H1 (cell line): ENCODE data around the gene ADARB2. TPM values are rescaled to one million over a fixed set of nuclear protein-coding genes. Genes with fewer than 3 reads are reported as not detected.

Experiments used
- CTCF ChIA-PET: fragments of 300-600 bp; sonication (Branson Sonifier 250); formaldehyde crosslinking; loops from one replicate; lab custom pipeline; 2021; ENCODE audit not compliant: partially characterized antibody; lab: Charles Lee
- POLR2A ChIA-PET: fragments of 300-600 bp; sonication (Branson Sonifier 250); formaldehyde crosslinking; loops from one replicate; lab custom pipeline; 2021; ENCODE audit warnings: inconsistent platforms; ENCODE audit not compliant: partially characterized antibody; lab: Charles Lee
- DNase-seq, 2 experiments: peaks; one replicate each; pipeline versions ENCODE4 v3.0.0 to v3.0.0-alpha.2; 2010 to 2022; ENCODE audit warnings: low spot score in 2 of 2, low read depth in 1 of 2, mixed read lengths in 1 of 2
- FAIRE-seq: peaks from 2 replicates; lab custom pipeline; 2011; peaks lifted over from hg19 to GRCh38; lab: Jason Lieb, UNC
- H2AFZ ChIP-seq: 2 replicates; pipeline ENCODE4 v1.8.1; 2012; ENCODE audit warnings: low read length, inconsistent platforms
- H2AK5ac ChIP-seq: 2 replicates; pipeline ENCODE4 v1.6.1; 2013; ENCODE audit warnings: low read depth, low read length
- H2BK120ac ChIP-seq: replicated peaks from 2 replicates; pipeline ENCODE3; 2013; ENCODE audit warnings: low read depth, low read length, inconsistent platforms
- H2BK12ac ChIP-seq: 2 replicates; pipeline ENCODE4 v1.6.1; 2013; ENCODE audit warnings: low read depth, low read length
- H2BK15ac ChIP-seq: 2 replicates; pipeline ENCODE4 v1.6.1; 2013; ENCODE audit warnings: low read length
- H2BK20ac ChIP-seq: 2 replicates; pipeline ENCODE4 v1.6.1; 2013; ENCODE audit warnings: low read length
- H2BK5ac ChIP-seq: 2 replicates; pipeline ENCODE4 v1.6.1; 2013; ENCODE audit warnings: low read depth, low read length
- H3K14ac ChIP-seq: 2 replicates; pipeline ENCODE4 v1.6.1; 2013; ENCODE audit warnings: inconsistent platforms; ENCODE audit not compliant: insufficient read length
- H3K18ac ChIP-seq: 2 replicates; pipeline ENCODE4 v1.6.1; 2013; ENCODE audit warnings: low read length; ENCODE audit errors: extremely low read depth
- H3K23ac ChIP-seq: 2 replicates; pipeline ENCODE4 v1.6.1; 2013; ENCODE audit warnings: inconsistent platforms; ENCODE audit not compliant: insufficient read length
- H3K23me2 ChIP-seq: 2 replicates; pipeline ENCODE4 v1.6.1; 2013; ENCODE audit warnings: low read depth, low read length
- H3K27ac ChIP-seq: 2 replicates; pipeline ENCODE4 v1.6.1; 2011; ENCODE audit warnings: low read depth, low read length, inconsistent platforms
- H3K27me3 ChIP-seq, 4 experiments: replicated peaks in 1 of 4; 1 replicate in 1 of 4; 2 replicates in 3 of 4; pipeline versions ENCODE4 v1.6.1 to v1.8.1; 2011 to 2013; ENCODE audit warnings: low read length in 3 of 4, mild to moderate bottlenecking in 3 of 4, inconsistent platforms in 2 of 4, mixed read lengths in 2 of 4, moderate library complexity in 1 of 4; ENCODE audit not compliant: control insufficient read depth in 3 of 4, insufficient read depth in 3 of 4; ENCODE audit errors: extremely low read depth in 1 of 4
- H3K36me3 ChIP-seq, 4 experiments: 2 replicates each; pipeline versions ENCODE4 v1.6.1 to v1.8.1; 2011 to 2013; ENCODE audit warnings: mild to moderate bottlenecking in 4 of 4, low read length in 3 of 4, moderate library complexity in 2 of 4, control low read depth in 1 of 4, inconsistent platforms in 1 of 4; ENCODE audit not compliant: insufficient read depth in 4 of 4, control insufficient read depth in 2 of 4
- H3K4ac ChIP-seq: replicated peaks from 2 replicates; pipeline ENCODE3; 2013; ENCODE audit warnings: low read length, low read depth, mixed read lengths, inconsistent platforms; ENCODE audit not compliant: insufficient read length
- H3K4me1 ChIP-seq, 4 experiments: replicated peaks in 1 of 4; 1 replicate in 1 of 4; 2 replicates in 3 of 4; pipeline versions ENCODE4 v1.6.1 to v1.8.1; 2011 to 2013; ENCODE audit warnings: low read length in 3 of 4, inconsistent platforms in 2 of 4, mixed read lengths in 1 of 4; ENCODE audit not compliant: insufficient read depth in 4 of 4, control insufficient read depth in 3 of 4
- H3K4me2 ChIP-seq, 2 experiments: 2 replicates each; pipeline versions ENCODE4 v1.6.1 to v1.8.1; 2011 to 2013; ENCODE audit warnings: low read depth in 2 of 2, low read length in 2 of 2, control low read depth in 1 of 2, inconsistent platforms in 1 of 2, mild to moderate bottlenecking in 1 of 2; ENCODE audit not compliant: insufficient read depth in 1 of 2
- H3K4me3 ChIP-seq, 4 experiments: fragments of 200-600, 300-600 bp in 1 of 4; sonication (generic), shearing (Covaris generic), sonication (Bioruptor Twin) in 1 of 4; 2 replicates each; pipeline versions ENCODE4 v1.5.1 to v1.8.1; 2011 to 2016; ENCODE audit warnings: low read length in 4 of 4, low read depth in 3 of 4, control low read depth in 2 of 4, inconsistent platforms in 2 of 4, mild to moderate bottlenecking in 2 of 4, mixed read lengths in 1 of 4, moderate library complexity in 1 of 4; ENCODE audit not compliant: insufficient read depth in 2 of 4; ENCODE audit errors: extremely low read depth in 1 of 4
- H3K56ac ChIP-seq: replicated peaks from 2 replicates; pipeline ENCODE3; 2013; ENCODE audit warnings: low read depth, mild to moderate bottlenecking, mixed read lengths, low read length, inconsistent platforms; ENCODE audit not compliant: insufficient read length
- H3K79me1 ChIP-seq: 2 replicates; pipeline ENCODE4 v1.6.1; 2013; ENCODE audit warnings: low read depth, low read length, control low read depth
- H3K79me2 ChIP-seq, 2 experiments: 2 replicates each; pipeline versions ENCODE4 v1.6.1 to v1.8.1; 2012 to 2013; ENCODE audit warnings: low read length in 2 of 2, mild to moderate bottlenecking in 2 of 2, inconsistent platforms in 1 of 2; ENCODE audit not compliant: insufficient read depth in 2 of 2, control insufficient read depth in 1 of 2
- H3K9ac ChIP-seq, 4 experiments: replicated peaks in 1 of 4; 1 replicate in 1 of 4; 2 replicates in 3 of 4; pipeline versions ENCODE4 v1.6.1 to v1.8.1; 2011 to 2013; ENCODE audit warnings: low read depth in 3 of 4, low read length in 3 of 4, control low read depth in 2 of 4, mild to moderate bottlenecking in 2 of 4, moderate library complexity in 2 of 4, inconsistent platforms in 1 of 4; ENCODE audit errors: extremely low read depth in 1 of 4
- H3K9me3 ChIP-seq, 2 experiments: 2 replicates each; pipeline versions ENCODE4 v1.6.1 to v1.8.1; 2012 to 2013; ENCODE audit warnings: mild to moderate bottlenecking in 2 of 2, moderate library complexity in 2 of 2, control low read depth in 1 of 2, inconsistent platforms in 1 of 2, low read depth in 1 of 2, low read length in 1 of 2, mixed read lengths in 1 of 2; ENCODE audit not compliant: insufficient read depth in 2 of 2
- H4K20me1 ChIP-seq, 2 experiments: replicated peaks in 1 of 2; 2 replicates each; pipeline versions ENCODE3 to v1.8.1; 2011 to 2013; ENCODE audit warnings: inconsistent platforms in 2 of 2, low read length in 2 of 2, mild to moderate bottlenecking in 1 of 2; ENCODE audit not compliant: insufficient read depth in 2 of 2, control insufficient read depth in 1 of 2
- H4K5ac ChIP-seq: 2 replicates; pipeline ENCODE4 v1.6.1; 2013; ENCODE audit warnings: low read length, low read depth, mixed read lengths, inconsistent platforms; ENCODE audit not compliant: insufficient read length
- H4K8ac ChIP-seq: 2 replicates; pipeline ENCODE4 v1.8.0; 2013; ENCODE audit warnings: mild to moderate bottlenecking, moderate library complexity, low read length, inconsistent platforms; ENCODE audit not compliant: insufficient read depth; ENCODE audit errors: extremely low read depth
- H4K91ac ChIP-seq: replicated peaks from 2 replicates; pipeline ENCODE3; 2013; ENCODE audit warnings: low read length, mixed read lengths, inconsistent platforms; ENCODE audit not compliant: insufficient read length
- BCL11A ChIP-seq, 2 experiments: IDR thresholded peaks; one replicate each; pipeline ENCODE4 v1.6.1; 2011; ENCODE audit warnings: low read depth in 2 of 2, low read length in 2 of 2, mild to moderate bottlenecking in 2 of 2
- CEBPB ChIP-seq: IDR thresholded peaks from 2 replicates; pipeline ENCODE4 v1.6.1; 2012; ENCODE audit warnings: low read depth, low read length
- FOSL1 ChIP-seq: IDR thresholded peaks from 2 replicates; pipeline ENCODE4 v1.6.1; 2011; ENCODE audit warnings: mild to moderate bottlenecking, low read depth, low read length, moderate library complexity; ENCODE audit not compliant: insufficient read depth
- RAD21 ChIP-seq, 2 experiments: IDR thresholded peaks in 1 of 2; conservative IDR thresholded peaks in 1 of 2; 2 replicates each; pipeline ENCODE4 v1.6.1; 2011; ENCODE audit warnings: low read depth in 2 of 2, low read length in 2 of 2, improper control_type of control experiment in 1 of 2, inconsistent platforms in 1 of 2, mild to moderate bottlenecking in 1 of 2, moderate library complexity in 1 of 2
- RFX5 ChIP-seq: IDR thresholded peaks from 2 replicates; pipeline ENCODE4 v1.6.1; 2011; ENCODE audit warnings: low read depth, low read length, improper control_type of control experiment, borderline replicate concordance
- SP1 ChIP-seq: IDR thresholded peaks from 2 replicates; pipeline ENCODE4 v1.6.1; 2011; ENCODE audit warnings: low read depth, low read length
- SP2 ChIP-seq: IDR thresholded peaks from 2 replicates; pipeline ENCODE4 v1.6.1; 2012; ENCODE audit warnings: mild to moderate bottlenecking, low read length, inconsistent platforms
- YY1 ChIP-seq: IDR thresholded peaks from 2 replicates; pipeline ENCODE4 v1.6.1; 2011; ENCODE audit warnings: low read depth, mild to moderate bottlenecking, low read length
- WGBS, 2 experiments: shearing (Covaris generic) in 1 of 2; methylation state at CpG; one replicate each; pipeline versions ENCODE4 v1.1.6 to v1.1.7; 2013 to 2015; ENCODE audit warnings: low lambda C conversion rate in 2 of 2, mixed read lengths in 2 of 2, inconsistent platforms in 1 of 2, low coverage in 1 of 2, missing lambda C conversion rate in 1 of 2; ENCODE audit not compliant: insufficient replicate concordance in 2 of 2, insufficient coverage in 1 of 2, insufficient read length in 1 of 2; ENCODE audit errors: extremely low coverage in 1 of 2, missing lambda C conversion rate in 1 of 2; 5-methylcytosine and 5-hydroxymethylcytosine counted together
- polyA plus RNA-seq, 7 experiments: library from polyadenylated mRNA; depleted of rRNA in 3 of 7; stranded (reverse) in 5 of 7; unstranded in 2 of 7; fragments of >200 nt in 5 of 7; fragments of 200-250 nt in 2 of 7; gene quantifications; 1 replicate in 5 of 7; 2 replicates in 1 of 7; 4 replicates in 1 of 7; pipeline versions ENCODE4 v1.2.1 to v1.2.3, GENCODE V29; 2011 to 2013; ENCODE audit warnings: missing spikeins in 2 of 7, mixed read lengths in 2 of 7
- total RNA-seq: library from RNA; stranded (reverse); fragmentation: NEBNext Ultra II Directional; extraction: Animal tissue kit (Norgen Biotek cat#: 25700); gene quantifications from 2 replicates; pipeline ENCODE4 v1.2.1, GENCODE V29; 2021

The ADARB2 gene
- total and polyA plus RNA-seq, 2 of the 8 experiments (the other 6 are each of a cell fraction or from before 2014, with no cell fraction given): 2.2 to 2.8 TPM

DNA sequence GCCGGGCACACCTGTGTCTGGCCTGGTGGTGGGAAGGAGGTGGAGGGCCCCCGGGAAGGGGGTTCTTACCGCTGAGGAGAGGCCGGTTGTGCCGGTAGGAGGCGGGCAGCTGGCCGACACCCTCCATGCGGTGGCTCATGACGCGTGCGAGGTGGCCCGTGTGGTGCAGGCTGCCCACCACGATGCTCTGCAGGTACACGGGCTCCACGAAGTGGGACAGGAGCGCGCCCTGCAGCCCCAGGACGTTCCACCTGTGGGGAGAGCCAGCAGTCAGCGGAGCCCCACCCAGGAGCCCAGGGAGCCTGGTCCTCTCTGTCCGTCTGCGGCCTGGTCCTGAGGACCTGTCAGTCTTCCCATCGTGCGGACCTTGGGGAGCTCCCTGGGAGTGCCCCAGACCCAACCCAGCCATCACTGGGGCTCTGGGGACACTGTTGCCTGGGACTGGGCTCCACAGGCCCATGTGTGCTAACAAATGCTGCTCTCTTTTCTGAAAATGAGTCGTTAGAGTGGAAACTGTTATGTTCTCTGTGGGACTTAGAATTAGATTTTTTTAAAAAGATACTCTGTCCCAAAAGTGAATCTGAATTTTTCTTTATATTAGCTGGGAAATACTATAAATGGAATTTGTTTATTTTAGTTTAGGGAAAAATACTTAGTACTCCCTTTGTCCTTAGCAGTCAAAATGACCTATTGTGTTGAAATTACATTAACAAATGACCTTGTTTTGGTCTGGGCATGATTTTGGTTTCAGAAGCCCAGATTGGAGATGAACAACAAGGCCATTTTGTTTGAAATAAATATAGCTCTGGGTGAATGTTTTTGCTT, 537.2 kb downstream of the ADARB2 start:
- Histone ChIP-seq H2BK12ac (no peak overlapping the region), H2BK20ac (no peak overlapping the region), H3K14ac (no peak overlapping the region), H3K23me2 (0 out of 2 replicates have a peak, but pooled peaks cover 2% of the 10 kb centered on the region), H3K27me3 (no peaks in the 10 kb centered on the region; a peak in 1 of 7 replicates), H3K56ac (no peak overlapping the region), H2BK15ac (peak overlapping the region; percentile 61; the same call in 1 of the 2 replicates), H3K4ac (no peak overlapping the region), H2AK5ac (no peak overlapping the region), H4K20me1 (no peaks in the 10 kb centered on the region), H2BK120ac (no peak overlapping the region), H4K91ac (peak overlapping the region; percentile 23), H3K4me2 (no peak overlapping the region), H3K18ac (no peak overlapping the region; the same call in 1 of the 2 replicates), H4K5ac (no peak overlapping the region), H3K23ac (no peak overlapping the region), H2BK5ac (no peak overlapping the region), H3K79me2 (no peaks in the 10 kb centered on the region), H3K27ac (no peak overlapping the region), H3K4me1 (peaks cover 6 to 27% (median 14%) of the 10 kb centered on the region in 4 experiments; a peak in 6 of 7 replicates), H3K9me3 (no peaks in the 10 kb centered on the region), H3K79me1 (no peaks in the 10 kb centered on the region), H3K9ac (no peak overlapping the region), H3K36me3 (no peaks in the 10 kb centered on the region), H4K8ac (no peak overlapping the region; the same call in 1 of the 2 replicates), H2AFZ (no peak overlapping the region), H3K4me3 (no peak overlapping the region)
- CTCF ChIA-PET: interaction anchor here (0.7 kb wide), 1 partner anchor 18 kb away, joined by 3 read pairs; no protein-coding TSS in a partner anchor
- FAIRE-seq (peak; percentile 28), DNase-seq (peak in 1 of 2 experiments; percentile 44)
- TF ChIP-seq RFX5 (no peak), SP1 (no peak), YY1 (no peak), CEBPB (no peak), SP2 (no peak), RAD21 (IDR thresholded peaks at IDR 0.05 in 1 of 2, conservative IDR thresholded peaks at IDR 0.05 in 1 of 2; ENCODE audit: low read depth in 2 of 2, low read length in 2 of 2) (no peak), FOSL1 (no peak), BCL11A (IDR thresholded peaks at IDR 0.05; ENCODE audit: low read depth in 2 of 2, low read length in 2 of 2) (no peak)
- 89% methylated on average over 20 of the region's 24 CpGs; no CpG with 5 or more reads in 1 of the 2 experiments for WGBS, 2 experiments
- POLR2A ChIA-PET: no interaction called here
